WTC11 (cell line): ENCODE results near the gene SMARCA4. TPM values are rescaled to one million over a fixed set of nuclear protein-coding genes. Genes with fewer than 3 reads are reported as not detected.

ENCODE experiments used
- ATAC-seq: fragments of 200-7000 bp; cut with Tn5 transposase; 2 replicates; pipeline ENCODE4 v1.10.0; 2021; ENCODE audit warnings: mild to moderate bottlenecking, moderate library complexity
- CTCF ChIA-PET: fragments of 300-600 bp; sonication (Branson Sonifier 250); formaldehyde crosslinking; loops from one replicate; lab custom pipeline; 2021; ENCODE audit warnings: antibody characterized with exemption; lab: Charles Lee
- POLR2A ChIA-PET: fragments of 350-600 bp; sonication (Branson Sonifier 250); formaldehyde crosslinking; loops from one replicate; lab custom pipeline; 2021; ENCODE audit warnings: antibody characterized with exemption; lab: Charles Lee
- DNase-seq: peaks from one replicate; pipeline ENCODE4 v3.0.0; 2021; ENCODE audit warnings: low spot score
- H3K27ac Mint-ChIP-seq: 2 replicates; pipeline ENCODE4 v1.8.0; 2021; ENCODE audit warnings: mixed read lengths
- H3K27me3 Mint-ChIP-seq: 2 replicates; pipeline ENCODE4 v1.8.0; 2021; ENCODE audit warnings: low read depth, mild to moderate bottlenecking, moderate library complexity, mixed read lengths
- H3K36me3 Mint-ChIP-seq: 2 replicates; pipeline ENCODE4 v1.8.0; 2021; ENCODE audit warnings: mixed read lengths
- H3K4me1 Mint-ChIP-seq: 2 replicates; pipeline ENCODE4 v1.8.0; 2022; ENCODE audit warnings: mixed read lengths
- H3K4me3 Mint-ChIP-seq: 2 replicates; pipeline ENCODE4 v1.8.0; 2021; ENCODE audit warnings: mild to moderate bottlenecking, moderate library complexity, mixed read lengths
- H3K9me3 Mint-ChIP-seq: 2 replicates; pipeline ENCODE4 v1.8.0; 2021; ENCODE audit warnings: mixed read lengths
- AFF4 ChIP-seq: sonication (generic); formaldehyde crosslinking; IDR thresholded peaks from 2 replicates; pipeline ENCODE4 v1.8.1; 2023; ENCODE audit warnings: mild to moderate bottlenecking, missing genetic modification reagents, borderline replicate concordance
- ATF1 ChIP-seq: sonication (generic); formaldehyde crosslinking; IDR thresholded peaks from 2 replicates; pipeline ENCODE4 v1.8.1; 2023; ENCODE audit warnings: mild to moderate bottlenecking, moderate library complexity, missing genetic modification reagents
- ATF3 ChIP-seq: sonication (generic); formaldehyde crosslinking; conservative IDR thresholded peaks from 2 replicates; pipeline ENCODE4 v1.8.1; 2022; ENCODE audit warnings: mild to moderate bottlenecking, missing genetic modification reagents
- CDX4 ChIP-seq: fragments of 250-450 bp; sonication (Bioruptor Pico); IDR thresholded peaks from 2 replicates; pipeline ENCODE4 v1.9.0; 2021; ENCODE audit warnings: moderate library complexity, mild to moderate bottlenecking, inconsistent platforms, borderline replicate concordance
- CREB1 ChIP-seq: sonication (generic); formaldehyde crosslinking; IDR thresholded peaks from 2 replicates; pipeline ENCODE4 v1.8.0; 2023; ENCODE audit warnings: mild to moderate bottlenecking, missing genetic modification reagents
- E2F4 ChIP-seq: sonication (generic); formaldehyde crosslinking; IDR thresholded peaks from 2 replicates; pipeline ENCODE4 v1.8.1; 2022; ENCODE audit warnings: low read depth, mild to moderate bottlenecking, moderate library complexity, missing genetic modification reagents, borderline replicate concordance
- E2F5 ChIP-seq: sonication (generic); formaldehyde crosslinking; IDR thresholded peaks from 2 replicates; pipeline ENCODE4 v1.8.1; 2022; ENCODE audit warnings: mild to moderate bottlenecking, moderate library complexity, missing genetic modification reagents
- ELF4 ChIP-seq: sonication (generic); formaldehyde crosslinking; IDR thresholded peaks from 2 replicates; pipeline ENCODE4 v1.8.1; 2022; ENCODE audit warnings: low read depth, mild to moderate bottlenecking, moderate library complexity, missing genetic modification reagents
- EMX1 ChIP-seq: fragments of 250-450 bp; sonication (Bioruptor Pico); IDR thresholded peaks from 2 replicates; pipeline ENCODE4 v1.8.0; 2021; ENCODE audit warnings: mild to moderate bottlenecking
- JAZF1 ChIP-seq: fragments of 250-450 bp; sonication (Bioruptor Pico); IDR thresholded peaks from 2 replicates; pipeline ENCODE4 v1.9.0; 2021; ENCODE audit warnings: moderate library complexity, mild to moderate bottlenecking, inconsistent platforms
- NFYB ChIP-seq: sonication (generic); formaldehyde crosslinking; conservative IDR thresholded peaks from 2 replicates; pipeline ENCODE4 v1.8.0; 2022; ENCODE audit warnings: low read depth, missing genetic modification reagents
- NR2C2 ChIP-seq: sonication (generic); formaldehyde crosslinking; IDR thresholded peaks from 2 replicates; pipeline ENCODE4 v1.8.0; 2022; ENCODE audit warnings: mild to moderate bottlenecking, missing genetic modification reagents
- OVOL2 ChIP-seq: fragments of 250-450 bp; sonication (Bioruptor Pico); IDR thresholded peaks from 2 replicates; pipeline ENCODE4 v1.9.0; 2021; ENCODE audit warnings: mild to moderate bottlenecking, borderline replicate concordance
- SOX15 ChIP-seq: fragments of 250-450 bp; sonication (Bioruptor Pico); IDR thresholded peaks from 2 replicates; pipeline ENCODE4 v1.9.0; 2021; ENCODE audit warnings: mild to moderate bottlenecking
- TCF7 ChIP-seq: sonication (generic); formaldehyde crosslinking; IDR thresholded peaks from 2 replicates; pipeline ENCODE4 v1.8.0; 2022; ENCODE audit warnings: mild to moderate bottlenecking, low read depth, missing genetic modification reagents, moderate library complexity
- TP53 ChIP-seq: sonication (generic); formaldehyde crosslinking; IDR thresholded peaks from 2 replicates; pipeline ENCODE4 v1.8.1; 2023; ENCODE audit warnings: mild to moderate bottlenecking, missing genetic modification reagents
- USF1 ChIP-seq: sonication (generic); formaldehyde crosslinking; IDR thresholded peaks from 2 replicates; pipeline ENCODE4 v1.8.0; 2022; ENCODE audit warnings: mild to moderate bottlenecking, missing genetic modification reagents
- ZBTB43 ChIP-seq: sonication (generic); formaldehyde crosslinking; IDR thresholded peaks from 2 replicates; pipeline ENCODE4 v1.8.1; 2023; ENCODE audit warnings: mild to moderate bottlenecking, missing genetic modification reagents
- ZMAT4 ChIP-seq: fragments of 250-450 bp; sonication (Bioruptor Pico); IDR thresholded peaks from 2 replicates; pipeline ENCODE4 v1.9.0; 2021; ENCODE audit warnings: mild to moderate bottlenecking
- ZNF121 ChIP-seq: sonication (generic); formaldehyde crosslinking; IDR thresholded peaks from 2 replicates; pipeline ENCODE4 v1.8.0; 2023; ENCODE audit warnings: missing genetic modification reagents
- ZNF263 ChIP-seq: sonication (generic); formaldehyde crosslinking; IDR thresholded peaks from 2 replicates; pipeline ENCODE4 v1.8.1; 2022; ENCODE audit warnings: low read depth, mild to moderate bottlenecking, moderate library complexity, missing genetic modification reagents
- ZNF396 ChIP-seq: fragments of 250-450 bp; sonication (Bioruptor Pico); IDR thresholded peaks from 2 replicates; pipeline ENCODE4 v1.8.0; 2021; ENCODE audit warnings: mild to moderate bottlenecking, moderate library complexity, borderline replicate concordance
- ZNF423 ChIP-seq: fragments of 250-450 bp; sonication (Bioruptor Pico); IDR thresholded peaks from 2 replicates; pipeline ENCODE4 v2.1.2; 2022; ENCODE audit warnings: mild to moderate bottlenecking, moderate library complexity
- ZNF425 ChIP-seq: fragments of 250-450 bp; sonication (Bioruptor Pico); conservative IDR thresholded peaks from 2 replicates; pipeline ENCODE4 v1.9.0; 2021; ENCODE audit warnings: mild to moderate bottlenecking
- total RNA-seq: library from RNA; stranded (reverse); gene quantifications from 3 replicates; pipeline ENCODE4 v1.2.3, GENCODE V29; 2021

Gene SMARCA4
- total RNA-seq, 1 experiment from 2014 or later, result 295 TPM

GRCh38 chr19:11025997-11026396 is 65.2 kb downstream of the SMARCA4 start (continued):
- no peak for TF ChIP-seq CDX4
- TF ChIP-seq ATF3 (CRISPR knock-in tag), result no peak
- TF ChIP-seq ATF1 (CRISPR knock-in tag), result no peak
- TF ChIP-seq OVOL2, result no peak
- TF ChIP-seq EMX1 (CRISPR knock-in tag), result no peak
- no peak for TF ChIP-seq ZNF263
- no peak for TF ChIP-seq ZMAT4
- TF ChIP-seq AFF4 (CRISPR knock-in tag), result no peak
- no peak for TF ChIP-seq SOX15 (CRISPR knock-in tag)

- TF ChIP-seq ZNF121 (CRISPR knock-in tag) (no peak), NR2C2 (CRISPR knock-in tag) (no peak), NFYB (CRISPR knock-in tag) (no peak), CREB1 (CRISPR knock-in tag) (no peak), ZNF396 (CRISPR knock-in tag) (no peak), ZMAT4 (no peak), ELF4 (CRISPR knock-in tag) (no peak), ZNF425 (CRISPR knock-in tag) (no peak), TP53 (CRISPR knock-in tag) (no peak), TCF7 (CRISPR knock-in tag) (no peak), ZNF423 (CRISPR knock-in tag) (no peak), JAZF1 (CRISPR knock-in tag) (no peak), E2F4 (CRISPR knock-in tag) (no peak), USF1 (CRISPR knock-in tag) (no peak), E2F5 (CRISPR knock-in tag) (no peak), ZBTB43 (CRISPR knock-in tag) (no peak)
- DNase-seq (no peak), ATAC-seq (no peak)
- Mint-ChIP-seq H3K4me3 (no peak overlapping the region), H3K27me3 (no peaks in the 10 kb centered on the region), H3K9me3 (no peaks in the 10 kb centered on the region), H3K36me3 (peaks cover 70% of the 10 kb centered on the region), H3K4me1 (no peaks in the 10 kb centered on the region), H3K27ac (no peak overlapping the region)
- CTCF ChIA-PET, result interaction anchor here (0.9 to 1.7 kb wide), 3 partner anchors 8 to 99 kb away, joined by 3 to 7 read pairs (median 5); no protein-coding TSS in a partner anchor
- POLR2A ChIA-PET, result no interaction called here
These were observed 66.6 kb downstream of the SMARCA4 start for GRCh38 chr19:11027381-11027780.
